Stomach (tissue), 4 donors: ENCODE data around the gene HLCS.

ENCODE experiments used
- CTCF ChIP-seq, 7 experiments: fragments of 450-650 bp in 4 of 7; fragments of 200-600 bp in 3 of 7; sonication (generic) in 3 of 7; IDR thresholded peaks; one replicate each; pipeline ENCODE4 v1.5.1; 2016 to 2019; ENCODE audit warnings: antibody characterized with exemption in 7 of 7, control low read depth in 2 of 7, mild to moderate bottlenecking in 1 of 7
- POLR2A ChIP-seq, 4 donors: fragments of 450-650 bp; IDR thresholded peaks; one replicate each; pipeline ENCODE4 v1.6.1; 2016; ENCODE audit warnings: antibody characterized with exemption in 4 of 4, control low read depth in 2 of 4, mild to moderate bottlenecking in 1 of 4, moderate library complexity in 1 of 4

GRCh38 chr21:36706482-36706852 is 260.0 kb downstream of the HLCS start:
- peak in 1 of 7 experiments; percentile 3 for TF ChIP-seq CTCF (IDR thresholded peaks at IDR 0.05)
- no peak for TF ChIP-seq POLR2A (IDR thresholded peaks at IDR 0.05)
